HG03139 (cell line): ENCODE results near the gene GPR183.

Source experiments
- ATAC-seq: cut with Tn5 transposase; IDR thresholded peaks from one replicate; pipeline ENCODE4 v1.9.1; 2021; ENCODE audit not compliant: unreplicated experiment

Gene GPR183

GRCh38 chr13:99272481-99272880 is 34.7 kb downstream of the GPR183 start:
- ATAC-seq, result no peak

DNA sequence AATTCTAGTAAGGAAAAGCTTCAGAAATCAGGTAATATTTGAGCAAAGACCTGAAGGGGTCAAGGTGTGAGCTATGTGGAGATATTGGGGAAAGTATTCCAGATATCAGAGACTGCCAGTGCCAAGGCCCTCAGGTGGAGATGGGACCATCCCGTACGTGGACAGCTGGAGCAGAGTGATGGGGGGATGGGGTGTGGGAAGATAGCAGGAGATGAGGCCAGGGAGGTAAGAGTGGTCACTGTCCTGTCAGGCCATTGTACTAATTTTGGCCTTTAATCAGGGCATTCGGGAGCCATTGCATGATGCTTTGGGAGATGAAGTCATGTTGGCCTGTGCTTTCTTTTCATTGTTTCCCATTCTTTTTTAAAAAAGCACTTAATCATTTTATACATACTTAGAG is 36.0 kb downstream of the GPR183 start:
- no peak for ATAC-seq

DNA sequence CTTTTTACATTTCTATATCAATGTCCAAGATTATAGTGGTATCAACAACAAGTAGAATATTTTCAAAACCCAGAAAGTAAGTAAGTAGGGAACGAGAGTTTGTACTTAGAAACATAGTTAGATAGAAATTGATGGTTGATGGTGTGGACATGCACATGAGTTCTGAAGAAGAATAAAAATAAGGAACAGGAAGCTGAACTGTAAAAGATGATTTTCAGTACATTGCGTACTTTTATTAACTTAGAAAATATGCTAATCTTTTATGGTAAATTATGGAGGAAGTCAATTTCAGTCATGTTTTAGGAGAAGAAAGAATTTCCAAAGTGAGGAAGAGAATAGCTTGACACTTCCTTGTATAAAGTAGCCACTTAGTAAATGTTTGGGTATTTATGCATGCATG is 36.7 kb downstream of the GPR183 start:
- ATAC-seq, result no peak

- ATAC-seq, result peak; percentile 68
Observed at GRCh38 chr13:99269627-99270241, 37.5 kb downstream of the GPR183 start.

- no peak for ATAC-seq
Observed at GRCh38 chr13:99268822-99269221, 38.4 kb downstream of the GPR183 start.

DNA sequence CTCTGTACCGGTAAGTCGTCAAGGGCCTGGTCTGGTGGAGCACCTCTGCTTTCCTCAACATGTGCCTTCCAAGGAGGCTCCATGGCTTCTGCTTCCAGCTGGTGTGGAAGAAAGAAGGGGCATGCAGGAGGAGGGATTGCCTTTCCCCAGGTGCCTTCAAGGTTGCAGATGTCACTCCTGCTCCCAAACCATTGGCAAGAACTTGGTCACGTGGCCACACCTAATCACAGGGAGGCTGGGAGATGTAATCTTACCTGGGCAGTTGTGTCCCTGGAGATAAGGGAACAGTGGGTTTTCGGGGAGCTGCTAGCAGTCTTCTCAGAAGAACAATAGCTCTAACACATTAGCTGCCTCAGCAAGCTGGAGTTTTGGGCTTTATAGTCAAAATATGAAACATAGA is 39.3 kb downstream of the GPR183 start:
- ATAC-seq, result no peak

- ATAC-seq, result no peak
Observed at GRCh38 chr13:99266827-99267226, 40.4 kb downstream of the GPR183 start.

- no peak for ATAC-seq
Observed at GRCh38 chr13:99265821-99266426, 41.3 kb downstream of the GPR183 start.

DNA sequence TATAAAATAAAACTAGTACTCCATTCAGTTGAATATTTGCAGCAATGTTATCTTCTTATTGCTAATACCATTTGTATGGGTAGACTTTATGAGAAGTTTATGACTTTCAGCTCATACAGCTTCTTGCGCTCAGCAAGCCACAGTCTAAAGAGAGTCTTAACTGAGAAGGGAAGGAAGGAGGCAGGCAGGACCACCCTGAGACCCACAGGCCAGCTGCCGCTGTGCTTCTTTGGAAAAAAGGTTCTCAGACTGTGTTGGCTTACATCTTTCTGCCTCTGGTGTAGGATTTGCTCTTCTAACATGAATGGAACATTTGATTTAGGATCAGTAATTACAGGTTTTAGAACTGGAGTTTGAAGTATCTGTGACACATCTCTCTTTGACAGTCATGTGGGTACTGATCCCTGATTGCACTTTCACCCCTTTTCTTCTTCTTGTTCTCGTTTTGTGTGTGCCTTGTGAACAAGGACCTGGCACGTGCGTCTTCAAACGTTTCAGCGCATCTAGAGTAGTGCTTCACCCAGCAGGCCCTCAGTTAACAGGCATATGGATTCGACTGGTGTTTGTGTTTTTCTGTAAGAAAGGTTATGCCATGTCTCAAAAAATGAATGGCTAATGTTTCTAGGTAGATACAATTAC is 41.9 kb downstream of the GPR183 start:
- no peak for ATAC-seq

DNA sequence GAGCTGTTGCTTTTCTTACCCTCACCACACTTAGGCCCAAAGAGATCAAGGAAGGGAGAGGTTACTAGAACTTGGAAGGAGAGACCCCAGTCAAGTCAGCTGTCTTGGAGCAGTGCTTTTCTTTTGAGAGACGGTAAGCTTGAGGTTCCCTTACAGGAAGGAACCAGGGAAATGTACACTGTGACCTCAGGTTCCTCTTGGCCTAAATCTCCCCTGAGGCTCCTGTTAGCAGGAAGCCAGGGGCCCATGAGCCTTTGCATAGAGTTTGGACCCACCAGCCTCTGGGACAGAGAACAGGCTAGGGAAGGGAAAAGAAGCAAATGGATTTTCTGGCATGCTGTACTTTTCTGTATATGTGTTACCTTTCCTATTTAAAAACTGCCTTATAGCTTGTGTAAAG is 43.1 kb downstream of the GPR183 start:
- no peak for ATAC-seq

- ATAC-seq, result no peak
Observed at GRCh38 chr13:99263126-99263785, 43.9 kb downstream of the GPR183 start.

DNA sequence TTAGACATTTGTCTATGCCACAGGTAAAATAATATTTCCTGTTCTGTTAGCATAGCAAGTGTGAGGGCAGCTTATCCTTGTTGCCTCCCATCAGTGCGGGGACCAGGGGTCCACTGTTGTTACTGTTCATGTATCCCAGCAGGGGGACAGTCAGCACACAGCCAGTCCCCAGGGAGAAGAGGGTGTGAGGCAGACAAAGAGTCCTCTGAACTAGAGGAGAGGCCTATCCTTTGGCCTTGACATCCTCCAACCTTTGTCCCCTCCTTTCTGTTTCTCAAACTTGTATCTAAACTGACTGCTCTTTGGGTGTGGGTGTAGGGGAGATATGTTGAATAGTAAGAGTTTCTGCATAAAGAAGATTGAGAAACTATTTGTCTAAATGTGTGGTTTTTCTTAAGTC is 46.1 kb downstream of the GPR183 start:
- ATAC-seq, result no peak

- no peak for ATAC-seq
Observed at GRCh38 chr13:99260216-99260615, 47.0 kb downstream of the GPR183 start.

DNA sequence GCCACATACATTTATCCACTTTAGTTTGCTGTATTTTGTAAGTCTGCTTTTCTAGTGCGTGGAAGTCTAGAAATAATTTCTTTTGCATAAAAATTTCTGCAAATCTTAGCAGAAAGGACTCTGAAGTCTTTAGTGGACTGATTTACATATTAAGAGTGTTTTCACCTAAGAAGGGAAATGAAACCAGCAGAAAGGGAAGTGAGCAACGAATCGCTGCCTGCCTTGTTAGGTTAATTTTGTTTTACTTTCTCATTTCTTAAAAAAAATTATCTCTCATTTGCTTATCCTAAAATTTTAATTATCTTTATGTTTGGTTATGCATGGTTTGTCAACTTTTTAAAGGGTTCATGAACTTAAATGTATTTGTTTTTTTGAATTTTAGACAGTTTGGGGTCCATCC is 48.3 kb downstream of the GPR183 start:
- peak; percentile 58 for ATAC-seq

DNA sequence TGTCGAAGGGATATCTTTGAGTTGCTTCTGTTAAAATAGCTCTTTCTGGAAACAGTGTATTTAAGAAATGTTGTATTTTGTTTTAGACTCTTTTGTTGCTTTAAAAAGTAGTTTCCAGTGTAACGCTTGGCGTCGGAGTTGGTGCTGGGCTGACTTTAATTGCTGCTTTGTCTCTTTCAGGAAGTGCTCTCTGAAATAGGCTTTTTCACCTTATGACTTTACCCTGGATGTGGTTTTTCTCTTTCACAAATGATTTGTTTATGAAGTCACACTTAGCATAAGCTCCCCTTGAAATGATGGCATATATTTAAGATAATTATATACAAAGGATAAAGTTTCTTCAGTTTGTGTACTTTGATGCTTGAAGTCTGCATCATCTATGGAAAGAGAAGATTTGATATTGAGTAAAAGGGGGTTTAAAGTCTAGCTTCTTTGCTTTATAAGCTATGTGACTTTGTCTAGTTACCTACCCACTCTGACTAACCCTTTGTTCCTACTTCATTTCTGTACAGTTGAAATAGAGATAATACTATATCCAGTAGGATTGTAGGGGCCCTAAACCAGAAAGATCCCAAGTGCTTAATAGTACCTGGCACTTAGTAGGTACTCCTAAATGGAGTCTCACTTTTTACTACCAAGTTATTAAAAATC is 48.9 kb downstream of the GPR183 start, which contains the start of gene GPR18:
TSS of gene GPR18 (minus strand) at position 170 of the 651 bp plus-strand sequence. CDS start 2,507 bp downstream, outside the sequence.
- ATAC-seq, result peak; percentile 77

DNA sequence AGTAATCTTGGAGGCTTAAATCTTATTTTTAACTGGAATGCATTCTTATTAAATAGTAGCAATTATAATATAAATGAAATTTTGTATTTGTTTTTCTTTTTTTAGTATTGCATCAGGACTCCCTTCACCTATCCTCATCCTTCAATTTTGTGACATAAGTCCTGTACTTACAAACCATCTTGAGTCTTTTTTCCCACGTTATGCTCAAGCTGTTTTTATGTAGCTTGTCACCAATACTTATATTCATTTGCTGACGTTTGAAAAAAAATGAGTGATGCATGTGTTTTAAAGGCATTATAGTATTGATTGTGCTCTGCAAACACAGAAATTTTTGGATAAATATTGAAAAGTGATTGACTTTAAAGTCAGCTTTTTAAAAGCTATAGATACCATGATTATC is 49.9 kb downstream of the GPR183 start:
- no peak for ATAC-seq

DNA sequence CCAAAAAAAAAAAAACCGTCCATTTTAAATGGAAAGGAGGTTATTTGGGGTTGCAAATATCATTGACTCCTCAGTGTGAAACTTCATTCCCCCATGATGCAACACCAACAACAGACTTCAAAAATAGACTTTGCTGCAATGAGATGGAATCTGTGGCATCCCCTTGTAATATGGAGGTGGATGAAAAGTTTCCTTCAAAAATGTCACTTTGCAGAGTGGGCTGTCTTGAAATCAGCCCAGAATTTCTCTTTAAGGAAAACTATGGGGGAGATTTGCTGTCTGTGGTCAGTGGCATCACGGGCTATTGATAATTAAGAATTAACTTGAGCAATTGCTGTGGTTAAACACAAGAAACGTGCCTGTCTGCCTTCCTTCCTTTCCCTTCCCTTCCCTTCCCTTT is 50.5 kb downstream of the GPR183 start:
- ATAC-seq, result no peak

DNA sequence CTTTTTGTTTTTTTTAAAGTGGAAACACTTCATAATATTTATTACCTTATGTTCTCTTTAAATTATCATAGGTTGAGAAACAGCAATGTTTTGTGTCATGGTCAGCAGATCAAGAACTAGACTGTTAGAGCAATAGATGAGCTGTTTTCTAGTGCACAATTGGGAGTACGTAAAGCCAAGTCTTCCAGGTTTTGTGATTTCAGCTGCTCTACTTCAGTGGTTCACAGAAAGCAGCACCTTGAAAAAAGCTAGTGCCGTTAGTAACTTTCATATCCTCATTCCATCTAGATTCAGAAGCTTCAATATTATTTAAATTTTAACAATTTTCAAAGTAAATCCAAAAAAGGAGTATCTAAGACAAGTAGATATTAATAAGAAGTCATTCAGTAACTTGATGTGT is 50.9 kb downstream of the GPR183 start:
- no peak for ATAC-seq

- no peak for ATAC-seq
Observed at GRCh38 chr13:99255271-99255670, 51.9 kb downstream of the GPR183 start.

DNA sequence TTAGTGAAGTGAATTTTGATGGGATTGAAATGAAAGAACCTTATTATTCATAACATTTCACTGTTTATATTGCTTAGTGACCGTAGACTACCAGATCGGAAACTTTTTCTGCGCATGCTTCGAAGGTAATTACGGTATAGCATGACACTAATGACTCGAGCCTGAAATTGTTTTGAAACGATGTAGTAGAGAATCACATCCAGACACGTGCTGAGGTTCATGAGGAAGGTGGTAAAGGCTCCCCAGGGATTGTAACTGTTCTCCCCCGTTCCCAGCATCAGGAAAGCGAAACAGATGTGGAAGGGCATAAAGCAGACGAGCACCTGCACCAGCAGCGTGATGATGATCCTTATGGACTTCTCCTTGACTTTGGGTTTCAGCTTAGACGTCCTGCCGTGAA is 52.4 kb downstream of the GPR183 start:
- ATAC-seq, result no peak

DNA sequence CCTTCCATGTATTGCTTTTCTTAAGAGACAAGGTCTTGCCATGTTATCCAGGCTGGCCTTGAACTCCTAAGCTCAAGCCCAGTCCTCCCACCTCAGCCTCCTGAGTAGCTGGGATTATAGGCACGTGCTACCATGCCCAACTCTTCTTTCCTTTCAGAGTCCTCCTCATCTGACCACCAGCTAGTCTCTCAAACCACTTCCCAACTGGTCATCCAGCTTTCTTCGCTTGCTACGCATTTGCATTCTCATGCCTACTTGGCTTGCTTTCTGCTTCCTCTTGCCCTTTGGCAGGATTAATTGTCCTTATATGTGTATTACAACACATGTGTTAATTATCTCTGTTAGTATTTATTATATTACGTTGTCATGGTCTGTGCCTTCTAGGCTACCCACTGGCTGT is 55.3 kb downstream of the GPR183 start:
- no peak for ATAC-seq
